Skeletal muscle tissue (tissue), 4 donors: ENCODE data around the gene BRK1. TPM values are rescaled to one million over a fixed set of nuclear protein-coding genes. Genes with fewer than 3 reads are reported as not detected.

ENCODE experiments used
- H3K27ac ChIP-seq: one replicate; pipeline ENCODE4 v1.7.0; 2013; ENCODE audit warnings: mild to moderate bottlenecking, low read depth, low read length, inconsistent platforms
- H3K27me3 ChIP-seq, 3 donors: one replicate each; pipeline ENCODE4 v1.7.0; 2013; ENCODE audit warnings: low read length in 3 of 3; ENCODE audit not compliant: control insufficient read depth in 3 of 3, insufficient read depth in 3 of 3
- H3K36me3 ChIP-seq, 3 donors: one replicate each; pipeline ENCODE4 v1.7.0; 2013; ENCODE audit warnings: low read length in 3 of 3; ENCODE audit not compliant: control insufficient read depth in 3 of 3, insufficient read depth in 3 of 3
- H3K4me1 ChIP-seq, 3 donors: one replicate each; pipeline ENCODE4 v1.7.0; 2013; ENCODE audit warnings: low read length in 3 of 3, mild to moderate bottlenecking in 3 of 3; ENCODE audit not compliant: control insufficient read depth in 3 of 3, insufficient read depth in 3 of 3
- H3K4me3 ChIP-seq, 3 donors: one replicate each; pipeline ENCODE4 v1.7.0; 2013; ENCODE audit warnings: low read length in 3 of 3
- H3K9ac ChIP-seq, 3 donors: one replicate each; pipeline ENCODE4 v1.7.0; 2013; ENCODE audit warnings: low read length in 3 of 3, mild to moderate bottlenecking in 3 of 3, moderate library complexity in 2 of 3, low read depth in 1 of 3
- H3K9me3 ChIP-seq, 3 donors: one replicate each; pipeline ENCODE4 v1.7.0; 2013; ENCODE audit warnings: low read length in 3 of 3; ENCODE audit not compliant: control insufficient read depth in 3 of 3
- total RNA-seq: library from RNA; depleted of rRNA; stranded (reverse); fragments of >200 nt; gene quantifications from one replicate; pipeline ENCODE4 v1.2.3, GENCODE V29; 2014
- donor health status: Osteomylitis.

The BRK1 gene
- total RNA-seq, 1 donor from 2014 or later: 85.6 TPM

DNA sequence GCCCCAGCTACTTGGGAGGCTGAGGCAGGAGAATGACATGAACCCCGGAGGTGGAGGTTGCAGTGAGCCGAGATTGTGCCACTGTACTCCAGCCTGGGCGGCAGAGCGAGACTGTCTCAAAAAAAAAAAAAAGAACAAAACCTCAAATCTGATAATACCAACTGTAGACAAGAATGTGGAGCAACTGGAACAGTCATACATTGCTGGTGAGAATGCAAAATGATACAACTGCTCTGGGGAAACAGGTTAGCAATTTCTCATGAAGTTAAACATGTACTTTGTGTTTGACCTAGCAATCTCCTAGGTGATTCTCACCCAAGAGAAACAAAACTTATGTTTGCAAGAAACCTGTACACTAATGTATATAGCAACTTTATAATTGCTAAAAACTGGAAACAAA lies 21.7 kb downstream of the BRK1 start:
- Histone ChIP-seq H3K4me1 (peaks cover 0 to 4% (median 0%) of the 10 kb centered on the region in 3 donors), H3K4me3 (no peak overlapping the region), H3K36me3 (no peaks in the 10 kb centered on the region), H3K9me3 (no peaks in the 10 kb centered on the region), H3K27ac (no peak overlapping the region), H3K27me3 (no peaks in the 10 kb centered on the region), H3K9ac (no peak overlapping the region)

DNA sequence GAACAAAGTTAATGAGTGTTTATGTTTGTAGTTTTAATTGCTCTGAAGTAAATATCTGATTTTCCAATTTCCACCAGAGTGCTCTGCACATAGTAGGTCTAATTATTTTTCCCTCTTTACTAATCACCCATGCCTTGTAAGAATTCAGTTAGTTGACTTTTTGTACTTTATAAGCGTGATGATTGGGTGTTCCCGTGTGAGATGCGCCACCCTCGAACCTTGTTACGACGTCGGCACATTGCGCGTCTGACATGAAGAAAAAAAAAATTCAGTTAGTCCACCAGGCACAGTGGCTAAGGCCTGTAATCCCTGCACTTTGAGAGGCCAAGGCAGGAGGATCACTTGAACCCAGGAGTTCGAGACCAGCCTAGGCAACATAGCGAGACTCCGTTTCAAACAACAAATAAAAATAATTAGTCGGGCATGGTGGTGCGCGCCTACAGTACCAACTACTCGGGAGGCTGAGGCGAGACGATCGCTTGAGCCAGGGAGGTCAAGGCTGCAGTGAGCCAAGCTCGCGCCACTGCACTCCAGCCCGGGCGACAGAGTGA lies 25.6 kb downstream of the BRK1 start:
- H3K4me3 ChIP-seq: peak overlapping the region; percentile 78 to 94 (median 82)

DNA sequence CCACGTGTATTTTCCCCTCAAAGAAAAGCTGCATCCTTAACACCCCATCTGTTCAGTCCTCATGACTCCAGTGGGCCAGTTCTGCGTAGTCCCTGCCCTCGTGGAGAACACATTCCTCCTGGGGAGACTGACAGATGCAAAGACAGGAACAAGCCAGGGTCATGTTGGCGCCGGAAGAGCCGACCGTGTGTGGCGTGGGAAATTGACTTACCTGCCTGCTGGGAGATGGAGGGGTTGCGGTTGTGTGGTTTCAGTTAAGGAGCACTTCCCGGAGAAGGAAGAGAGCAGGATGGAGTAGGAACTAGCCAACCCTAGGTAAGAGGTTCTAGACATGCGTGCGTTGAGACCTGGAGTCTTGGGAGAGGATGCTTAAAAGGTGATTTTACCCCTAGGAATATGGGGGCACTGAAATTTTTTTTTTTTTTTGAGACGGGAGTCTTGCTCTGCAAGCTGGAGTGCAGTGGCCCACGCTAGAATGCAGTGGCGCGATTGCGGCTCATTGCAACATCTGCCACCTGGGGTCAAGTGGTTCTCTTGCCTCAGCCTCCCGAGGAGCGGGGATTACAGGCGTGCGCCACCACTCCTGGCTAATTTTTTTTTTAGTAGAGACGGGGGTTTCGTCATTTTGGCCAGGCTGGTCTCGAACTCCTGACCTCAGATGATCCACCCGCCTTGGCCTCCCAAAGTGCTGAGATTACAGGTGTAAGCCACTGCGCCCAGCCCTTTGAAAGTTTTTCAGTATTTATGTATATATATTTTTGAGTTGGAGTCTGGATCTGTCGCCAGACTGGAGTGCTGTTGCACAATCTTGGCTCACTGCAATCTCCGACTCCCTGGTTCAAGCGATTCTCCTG lies 27.5 kb downstream of the BRK1 start:
- peak overlapping the region; percentile 7 to 85 (median 10) for H3K9ac ChIP-seq

More for the DNA sequence above, 25.6 kb downstream of the BRK1 start:
- Histone ChIP-seq H3K9me3 (no peaks in the 10 kb centered on the region), H3K27ac (peak overlapping the region; percentile 80), H3K36me3 (no peaks in the 10 kb centered on the region), H3K9ac (peak overlapping the region in 2 of 3 donors; percentile 84 to 85), H3K4me1 (peaks cover 14 to 20% (median 17%) of the 10 kb centered on the region in 3 donors), H3K27me3 (no peaks in the 10 kb centered on the region)

DNA sequence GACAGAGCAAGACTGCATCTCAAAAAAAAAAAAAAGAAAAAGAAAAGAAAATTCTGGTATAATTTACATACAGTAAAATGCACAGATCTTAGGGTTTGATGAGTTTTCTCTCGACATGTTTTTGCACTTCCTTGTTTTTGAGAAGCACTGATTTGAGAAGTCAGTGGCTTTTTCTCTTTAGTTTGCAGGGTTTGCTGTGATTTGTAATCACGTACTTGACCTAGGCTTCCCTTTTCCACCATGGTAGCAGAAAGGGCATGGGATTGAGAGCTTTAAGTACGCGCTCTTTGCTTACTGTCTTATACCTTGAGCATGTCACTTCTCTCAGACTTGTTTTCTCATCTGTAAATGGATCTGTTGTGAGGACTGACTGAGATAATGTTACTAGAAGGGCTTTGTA lies 30.2 kb downstream of the BRK1 start:
- H3K36me3 ChIP-seq: peaks cover 13 to 23% (median 22%) of the 10 kb centered on the region in 3 donors
- no peak overlapping the region for H3K27ac ChIP-seq
- H3K9me3 ChIP-seq: no peaks in the 10 kb centered on the region
- H3K4me1 ChIP-seq: peaks cover 14 to 20% (median 17%) of the 10 kb centered on the region in 3 donors
- no peaks in the 10 kb centered on the region for H3K27me3 ChIP-seq
- H3K4me3 ChIP-seq: no peak overlapping the region
- H3K9ac ChIP-seq: no peak overlapping the region

More for the DNA sequence above, 27.5 kb downstream of the BRK1 start:
- no peaks in the 10 kb centered on the region for H3K9me3 ChIP-seq
- peak overlapping the region; percentile 68 to 82 (median 72) for H3K4me3 ChIP-seq
- H3K27me3 ChIP-seq: no peaks in the 10 kb centered on the region
- peaks cover 0 to 4% (median 4%) of the 10 kb centered on the region in 3 donors for H3K36me3 ChIP-seq
- H3K4me1 ChIP-seq: peaks cover 14 to 20% (median 17%) of the 10 kb centered on the region in 3 donors
- H3K27ac ChIP-seq: no peak overlapping the region

DNA sequence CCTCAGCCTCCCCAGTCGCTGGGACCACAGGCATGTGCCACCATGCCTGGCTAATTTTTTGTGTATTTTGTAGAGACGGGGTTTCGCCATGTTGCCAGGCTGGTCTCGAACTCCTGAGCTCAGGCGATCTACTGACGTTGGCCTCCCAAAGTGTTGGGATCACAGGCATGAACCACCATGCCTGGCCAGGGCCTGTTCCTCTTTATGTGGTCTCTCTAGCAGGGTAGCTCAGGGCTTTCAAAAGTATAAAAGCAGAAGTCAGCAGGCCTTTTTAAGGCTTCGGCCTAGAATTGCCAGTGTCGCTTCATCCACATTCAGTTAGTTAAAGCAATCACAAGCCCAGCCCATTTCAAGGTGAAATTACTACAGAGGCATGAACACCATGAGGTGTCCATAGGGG lies 33.8 kb downstream of the BRK1 start:
- no peak overlapping the region for H3K27ac ChIP-seq
- H3K27me3 ChIP-seq: no peaks in the 10 kb centered on the region
- H3K36me3 ChIP-seq: peaks cover 18 to 37% (median 32%) of the 10 kb centered on the region in 3 donors

DNA sequence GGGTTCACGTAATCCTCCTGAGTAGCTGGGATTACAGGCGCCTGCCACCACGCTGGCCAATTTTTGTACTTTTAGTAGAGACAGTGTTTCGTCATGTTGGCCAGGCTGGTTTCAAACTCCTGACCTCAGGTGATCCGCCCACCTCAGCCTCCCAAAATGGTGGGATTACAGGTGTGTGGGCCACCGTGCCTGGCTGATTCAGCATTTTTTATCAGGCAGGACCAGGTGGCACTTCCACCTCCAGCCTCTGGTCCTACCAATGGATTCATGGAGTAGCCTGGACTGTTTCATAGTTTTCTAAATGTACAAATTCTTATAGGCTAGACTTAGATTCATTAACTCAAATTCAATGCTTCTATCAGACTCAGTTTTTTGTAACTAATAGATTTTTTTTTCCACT lies 35.5 kb downstream of the BRK1 start:
- Histone ChIP-seq H3K27me3 (no peaks in the 10 kb centered on the region), H3K9me3 (no peaks in the 10 kb centered on the region), H3K36me3 (peaks cover 18 to 37% (median 35%) of the 10 kb centered on the region in 3 donors), H3K27ac (no peak overlapping the region), H3K4me1 (no peaks in the 10 kb centered on the region), H3K9ac (no peak overlapping the region), H3K4me3 (no peak overlapping the region)

More for the DNA sequence above, 33.8 kb downstream of the BRK1 start:
- Histone ChIP-seq H3K9me3 (no peaks in the 10 kb centered on the region), H3K4me1 (peaks cover 0 to 2% (median 1%) of the 10 kb centered on the region in 3 donors), H3K4me3 (no peak overlapping the region), H3K9ac (no peak overlapping the region)

DNA sequence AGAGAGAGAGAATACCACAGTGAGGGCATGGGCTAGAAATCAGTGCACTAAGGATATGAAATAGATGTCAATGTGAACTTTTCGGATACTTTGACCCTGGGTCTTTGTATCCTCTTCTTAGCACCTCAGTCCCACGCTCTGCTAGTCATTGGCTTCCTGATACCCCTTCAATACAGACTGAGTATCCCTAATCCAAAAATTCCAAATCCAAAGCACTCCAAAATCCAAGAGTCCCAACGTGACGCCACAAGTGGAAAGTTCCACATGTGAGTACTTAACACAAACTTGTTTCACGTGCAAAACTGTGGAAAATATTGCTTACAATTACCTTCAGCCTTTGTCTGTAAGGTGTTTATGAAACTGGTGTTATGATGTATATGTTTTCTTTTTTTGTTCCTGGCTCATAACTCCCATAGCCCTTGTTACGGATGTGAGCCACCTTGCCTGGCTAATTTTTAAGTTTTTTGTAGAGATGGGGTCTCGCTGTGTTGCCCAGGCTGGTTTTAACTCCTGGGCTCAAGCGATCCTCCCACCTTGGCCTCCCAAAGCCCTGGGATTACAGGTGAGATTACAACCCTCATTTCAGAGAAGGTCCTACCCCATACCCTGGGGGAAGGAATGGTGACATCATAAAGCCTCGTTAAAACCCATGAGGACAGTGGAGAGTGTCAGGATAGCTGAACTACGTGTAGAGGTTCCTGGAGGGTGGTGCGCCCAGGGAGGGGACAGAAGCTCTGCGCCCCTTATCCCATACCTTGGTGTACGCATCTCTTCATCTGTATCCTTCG lies 39.1 kb downstream of the BRK1 start:
- Histone ChIP-seq H3K36me3 (peaks cover 13 to 26% (median 24%) of the 10 kb centered on the region in 3 donors), H3K27me3 (no peaks in the 10 kb centered on the region), H3K9ac (no peak overlapping the region), H3K9me3 (no peaks in the 10 kb centered on the region), H3K27ac (no peak overlapping the region), H3K4me3 (no peak overlapping the region), H3K4me1 (no peaks in the 10 kb centered on the region)

DNA sequence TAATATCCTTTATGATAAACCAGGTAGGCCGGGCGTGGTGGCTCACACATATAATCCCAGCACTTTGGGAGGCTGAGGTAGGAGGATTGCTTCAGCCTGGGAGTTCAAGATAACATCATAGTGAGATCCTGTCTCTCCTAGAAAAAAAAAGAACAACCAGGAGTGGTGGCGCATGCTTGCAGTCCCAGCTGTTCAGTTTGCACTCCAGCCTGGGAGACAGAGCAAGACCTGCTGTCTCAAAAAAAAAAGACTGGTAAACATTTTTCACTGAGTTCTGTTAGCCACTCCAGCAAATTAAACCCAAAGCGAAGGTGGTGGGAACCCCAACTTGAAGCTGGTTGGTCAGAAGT lies 39.6 kb downstream of the BRK1 start:
- Histone ChIP-seq H3K27me3 (no peaks in the 10 kb centered on the region), H3K36me3 (peaks cover 7 to 20% (median 18%) of the 10 kb centered on the region in 3 donors)

DNA sequence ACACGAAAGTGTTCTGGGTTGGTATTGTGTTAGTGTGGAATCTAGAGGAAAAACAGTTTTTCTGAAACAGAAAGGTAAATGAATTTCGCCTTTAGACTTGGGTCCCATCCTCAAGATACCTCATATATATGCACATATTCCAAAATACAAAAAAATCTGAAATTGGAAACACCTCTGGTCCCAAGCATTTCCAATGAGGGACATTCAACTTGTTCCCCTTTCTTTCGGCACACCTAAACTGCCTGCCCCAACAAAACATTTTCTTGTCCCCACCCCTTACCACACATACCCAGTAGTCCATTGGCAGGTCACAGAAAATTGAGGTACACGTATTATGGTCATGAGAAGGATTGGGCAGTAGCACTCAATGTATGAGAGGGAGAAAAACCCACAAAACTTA lies 40.2 kb downstream of the BRK1 start:
- H3K27me3 ChIP-seq: no peaks in the 10 kb centered on the region
- H3K4me3 ChIP-seq: no peak overlapping the region
- no peaks in the 10 kb centered on the region for H3K9me3 ChIP-seq
- no peak overlapping the region for H3K9ac ChIP-seq
- H3K27ac ChIP-seq: no peak overlapping the region
- H3K4me1 ChIP-seq: no peaks in the 10 kb centered on the region
- H3K36me3 ChIP-seq: peaks cover 4 to 15% (median 12%) of the 10 kb centered on the region in 3 donors

More for the DNA sequence above, 39.6 kb downstream of the BRK1 start:
- no peak overlapping the region for H3K4me3 ChIP-seq
- H3K9ac ChIP-seq: no peak overlapping the region
- H3K9me3 ChIP-seq: no peaks in the 10 kb centered on the region
- no peaks in the 10 kb centered on the region for H3K4me1 ChIP-seq
- no peak overlapping the region for H3K27ac ChIP-seq
